Endothelial cell (in vitro differentiated cells): ENCODE results near the gene PLIN4. TPM values are rescaled to one million over a fixed set of nuclear protein-coding genes. Genes with fewer than 3 reads are reported as not detected.

ENCODE experiments used
- DNase-seq: peaks from one replicate; pipeline ENCODE4 v3.0.0; 2021; ENCODE audit warnings: low spot score
- H3K27ac Mint-ChIP-seq: one replicate; pipeline ENCODE4 v1.8.0; 2021; ENCODE audit warnings: mixed read lengths, inconsistent platforms; ENCODE audit not compliant: unreplicated experiment
- H3K27me3 Mint-ChIP-seq: one replicate; pipeline ENCODE4 v1.8.0; 2021; ENCODE audit warnings: mild to moderate bottlenecking, moderate library complexity, mixed read lengths, inconsistent platforms; ENCODE audit not compliant: unreplicated experiment
- H3K36me3 Mint-ChIP-seq: one replicate; pipeline ENCODE4 v1.8.0; 2021; ENCODE audit warnings: mild to moderate bottlenecking, low read depth, mixed read lengths, inconsistent platforms; ENCODE audit not compliant: unreplicated experiment
- H3K4me1 Mint-ChIP-seq: one replicate; pipeline ENCODE4 v1.8.0; 2021; ENCODE audit warnings: mild to moderate bottlenecking, mixed read lengths, inconsistent platforms; ENCODE audit not compliant: unreplicated experiment
- H3K4me3 Mint-ChIP-seq: one replicate; pipeline ENCODE4 v1.8.0; 2021; ENCODE audit warnings: mild to moderate bottlenecking, mixed read lengths, inconsistent platforms; ENCODE audit not compliant: unreplicated experiment
- H3K9me3 Mint-ChIP-seq: one replicate; pipeline ENCODE4 v1.8.0; 2021; ENCODE audit warnings: mixed read lengths, inconsistent platforms; ENCODE audit not compliant: unreplicated experiment
- CTCF ChIP-seq: fragments of 200-600 bp; sonication (generic); IDR thresholded peaks from one replicate; pipeline ENCODE4 v1.5.0; 2021; ENCODE audit warnings: antibody characterized with exemption; ENCODE audit not compliant: unreplicated experiment
- total RNA-seq: library from RNA; stranded (reverse); fragmentation: NEBNext Ultra II Directional; extraction: Animal tissue kit (Norgen Biotek cat#: 25700); gene quantifications from one replicate; pipeline ENCODE4 v1.2.1, GENCODE V29; 2021; ENCODE audit not compliant: unreplicated experiment

Gene PLIN4
- total RNA-seq, 1 donor from 2014 or later = 0.13 TPM

GRCh38 chr19:4559569-4559968 is 41.3 kb upstream of the PLIN4 start, which contains the start of gene SEMA6B:
SEMA6B (minus strand) TSS chr19:4559684; CDS start chr19:4558457, 1,227 bp downstream.
- H3K36me3 Mint-ChIP-seq = peaks cover 8% of the 10 kb centered on the region
- no peak for TF ChIP-seq CTCF
- peaks cover 13% of the 10 kb centered on the region for H3K4me1 Mint-ChIP-seq
- no peak for DNase-seq
- H3K27me3 Mint-ChIP-seq = peaks cover 1% of the 10 kb centered on the region
- H3K27ac Mint-ChIP-seq = peak within 1 kb of the TSS; percentile 88
- peak within 1 kb of the TSS; percentile 88 for H3K4me3 Mint-ChIP-seq
- H3K9me3 Mint-ChIP-seq = no peaks in the 10 kb centered on the region

GRCh38 chr19:4557971-4558941 is 40.0 kb upstream of the PLIN4 start:
- H3K36me3 Mint-ChIP-seq = peaks cover 19% of the 10 kb centered on the region
- H3K9me3 Mint-ChIP-seq = no peaks in the 10 kb centered on the region
- H3K27me3 Mint-ChIP-seq = peaks cover 3% of the 10 kb centered on the region
- peak; percentile 99 for TF ChIP-seq CTCF
- DNase-seq = peak; percentile 72
- no peak overlapping the region for H3K27ac Mint-ChIP-seq
- peaks cover 13% of the 10 kb centered on the region for H3K4me1 Mint-ChIP-seq
- H3K4me3 Mint-ChIP-seq = peak overlapping the region; percentile 74

GRCh38 chr19:4557144-4557970 is 39.1 kb upstream of the PLIN4 start:
- Mint-ChIP-seq H3K36me3 (peaks cover 26% of the 10 kb centered on the region), H3K9me3 (no peaks in the 10 kb centered on the region), H3K4me1 (peaks cover 16% of the 10 kb centered on the region), H3K27ac (no peak overlapping the region), H3K27me3 (peaks cover 6% of the 10 kb centered on the region), H3K4me3 (peak overlapping the region; percentile 51)
- TF ChIP-seq CTCF = no peak
- DNase-seq = no peak

- peaks cover 6% of the 10 kb centered on the region for H3K27me3 Mint-ChIP-seq
- no peak for DNase-seq
- no peak for TF ChIP-seq CTCF
- H3K36me3 Mint-ChIP-seq = peaks cover 29% of the 10 kb centered on the region
- no peak overlapping the region for H3K4me3 Mint-ChIP-seq
- peaks cover 16% of the 10 kb centered on the region for H3K4me1 Mint-ChIP-seq
- no peaks in the 10 kb centered on the region for H3K9me3 Mint-ChIP-seq
- H3K27ac Mint-ChIP-seq = no peak overlapping the region
Measured at GRCh38 chr19:4556597-4557127, 38.4 kb upstream of the PLIN4 start.
